ENCODE measurements around the gene GOLGA6L9.
"Not testable (repeated sequence)": the region's sequence is repeated elsewhere in the genome, so short reads cannot be mapped to it uniquely, and the experiment has no call there.

The GOLGA6L9 gene

DNA sequence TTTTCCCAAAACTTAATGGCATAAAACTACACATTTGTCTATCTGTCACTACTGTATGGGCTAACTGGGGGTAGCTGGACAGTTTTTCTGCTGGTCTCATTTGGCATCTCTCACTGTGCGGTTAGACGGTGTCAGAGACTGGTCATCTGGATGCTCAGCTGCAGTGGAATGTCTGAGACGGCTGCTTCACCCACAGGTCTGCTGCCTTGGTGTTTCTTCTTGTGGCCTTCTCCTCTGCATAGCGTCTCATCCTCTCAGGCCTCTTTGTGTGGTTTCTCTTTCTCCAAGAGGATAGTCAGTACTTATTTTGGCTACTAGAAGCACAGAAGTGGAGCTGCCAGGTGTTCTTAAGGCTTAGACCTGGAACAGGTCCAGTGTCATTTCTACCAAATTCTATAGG lies 35.9 kb upstream of the GOLGA6L9 start:
- TF ChIP-seq EZH2 (optimal IDR thresholded peaks at IDR 0.05; ENCODE audit: low read depth, low read length): no peak
- TF ChIP-seq EZH2phosphoT487 (IDR thresholded peaks at IDR 0.05; ENCODE audit: low read length): no peak
- TF ChIP-seq, protein P1, sequence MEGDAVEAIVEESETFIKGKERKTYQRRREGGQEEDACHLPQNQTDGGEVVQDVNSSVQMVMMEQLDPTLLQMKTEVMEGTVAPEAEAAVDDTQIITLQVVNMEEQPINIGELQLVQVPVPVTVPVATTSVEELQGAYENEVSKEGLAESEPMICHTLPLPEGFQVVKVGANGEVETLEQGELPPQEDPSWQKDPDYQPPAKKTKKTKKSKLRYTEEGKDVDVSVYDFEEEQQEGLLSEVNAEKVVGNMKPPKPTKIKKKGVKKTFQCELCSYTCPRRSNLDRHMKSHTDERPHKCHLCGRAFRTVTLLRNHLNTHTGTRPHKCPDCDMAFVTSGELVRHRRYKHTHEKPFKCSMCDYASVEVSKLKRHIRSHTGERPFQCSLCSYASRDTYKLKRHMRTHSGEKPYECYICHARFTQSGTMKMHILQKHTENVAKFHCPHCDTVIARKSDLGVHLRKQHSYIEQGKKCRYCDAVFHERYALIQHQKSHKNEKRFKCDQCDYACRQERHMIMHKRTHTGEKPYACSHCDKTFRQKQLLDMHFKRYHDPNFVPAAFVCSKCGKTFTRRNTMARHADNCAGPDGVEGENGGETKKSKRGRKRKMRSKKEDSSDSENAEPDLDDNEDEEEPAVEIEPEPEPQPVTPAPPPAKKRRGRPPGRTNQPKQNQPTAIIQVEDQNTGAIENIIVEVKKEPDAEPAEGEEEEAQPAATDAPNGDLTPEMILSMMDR (IDR thresholded peaks at IDR 0.05; ENCODE audit: low read length): no peak
- Histone ChIP-seq H3K4me2 (ENCODE audit: low read depth, low read length) (no peak overlapping the region), H4K20me1 (ENCODE audit: insufficient read depth, low read length) (no peaks in the 10 kb centered on the region), H3K9me2 (replicated peaks; ENCODE audit: insufficient read depth, low read length) (no peaks in the 10 kb centered on the region), H2AFZ (ENCODE audit: low read length) (no peak overlapping the region), H3K27ac (ENCODE audit: low read length) (no peak overlapping the region), H3F3A (ENCODE audit: insufficient read depth, low read length) (no peaks in the 10 kb centered on the region), H3K9me3 (replicated peaks; ENCODE audit: insufficient read depth, low read length) (no peaks in the 10 kb centered on the region), H3K36me3 (replicated peaks; ENCODE audit: insufficient read depth, low read length) (no peaks in the 10 kb centered on the region), H3K27me3 (replicated peaks; ENCODE audit: insufficient read depth, low read length) (no peaks in the 10 kb centered on the region), H3K79me2 (ENCODE audit: low read length) (no peaks in the 10 kb centered on the region), H3K4me1 (ENCODE audit: low read length) (no peaks in the 10 kb centered on the region), H3K4me3 (ENCODE audit: low read length) (no peak overlapping the region), H3K9ac (ENCODE audit: low read length) (no peak overlapping the region)
- DNase-seq: no peak

DNA sequence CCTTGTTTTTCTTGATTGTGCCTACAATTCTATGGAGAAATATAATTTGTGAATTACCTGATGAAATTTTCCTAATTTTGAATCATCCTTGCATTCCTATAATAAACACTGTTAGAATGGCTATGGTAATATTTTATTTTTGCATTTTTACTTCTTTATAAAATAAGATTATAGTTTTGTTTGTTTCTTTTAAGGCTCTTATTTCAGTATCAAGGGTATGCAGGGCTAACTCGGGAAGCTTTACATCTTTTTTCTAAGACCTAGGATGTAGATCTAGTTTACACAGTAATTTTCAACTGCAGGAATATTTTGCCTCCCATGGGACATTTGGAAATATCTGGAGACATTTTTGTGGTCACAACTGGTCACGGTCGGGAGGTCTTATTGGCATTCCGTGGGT lies 33.8 kb upstream of the GOLGA6L9 start:
- H3K36me3 ChIP-seq (replicated peaks; ENCODE audit: insufficient read depth, low read length); H3K27me3 ChIP-seq (replicated peaks; ENCODE audit: insufficient read depth, low read length); H3K9me2 ChIP-seq (replicated peaks; ENCODE audit: insufficient read depth, low read length); H4K20me1 ChIP-seq (ENCODE audit: insufficient read depth, low read length); H3K9ac ChIP-seq (ENCODE audit: low read length); H3K4me2 ChIP-seq (ENCODE audit: low read depth, low read length); DNase-seq; H3F3A ChIP-seq (ENCODE audit: insufficient read depth, low read length); H3K4me3 ChIP-seq (ENCODE audit: low read length); H3K4me1 ChIP-seq (ENCODE audit: low read length); H2AFZ ChIP-seq (ENCODE audit: low read length); H3K27ac ChIP-seq (ENCODE audit: low read length); H3K9me3 ChIP-seq (replicated peaks; ENCODE audit: insufficient read depth, low read length); H3K79me2 ChIP-seq (ENCODE audit: low read length): not testable (repeated sequence)

DNA sequence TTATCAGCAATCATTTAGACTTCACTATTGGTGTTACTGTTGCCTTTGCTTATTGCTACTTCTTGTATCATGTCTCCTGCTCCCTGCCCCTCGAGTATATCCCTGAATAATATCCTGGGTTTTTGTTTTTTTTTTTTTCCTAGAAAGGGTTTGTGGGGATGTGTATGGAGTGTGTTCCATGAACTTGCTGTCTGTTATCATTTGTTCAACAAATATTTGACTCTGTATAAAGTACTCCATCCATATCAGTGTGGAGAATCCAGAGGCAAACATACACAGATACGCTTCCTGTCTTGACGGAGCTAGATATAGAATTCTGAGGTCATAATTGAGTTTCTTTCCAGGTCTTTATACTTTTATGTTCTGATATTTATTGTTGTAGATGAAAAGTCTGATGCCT lies 31.8 kb upstream of the GOLGA6L9 start:
- no peak overlapping the region for H3K27ac ChIP-seq (ENCODE audit: low read length)
- no peak overlapping the region for H2AFZ ChIP-seq (ENCODE audit: low read length)
- H3K9me2 ChIP-seq (replicated peaks; ENCODE audit: insufficient read depth, low read length): no peaks in the 10 kb centered on the region
- no peaks in the 10 kb centered on the region for H3K4me1 ChIP-seq (ENCODE audit: low read length)
- H3K4me3 ChIP-seq (ENCODE audit: low read length): no peak overlapping the region
- no peaks in the 10 kb centered on the region for H3F3A ChIP-seq (ENCODE audit: insufficient read depth, low read length)
- TF ChIP-seq EZH2phosphoT487 (IDR thresholded peaks at IDR 0.05; ENCODE audit: low read length) (no peak), EZH2 (optimal IDR thresholded peaks at IDR 0.05; ENCODE audit: low read depth, low read length) (no peak)
- TF ChIP-seq, protein P1 (IDR thresholded peaks at IDR 0.05; ENCODE audit: low read length): no peak
- H3K27me3 ChIP-seq (replicated peaks; ENCODE audit: insufficient read depth, low read length): no peaks in the 10 kb centered on the region
- no peaks in the 10 kb centered on the region for H3K9me3 ChIP-seq (replicated peaks; ENCODE audit: insufficient read depth, low read length)
- H3K4me2 ChIP-seq (ENCODE audit: low read depth, low read length): no peak overlapping the region
- H3K36me3 ChIP-seq (replicated peaks; ENCODE audit: insufficient read depth, low read length): no peaks in the 10 kb centered on the region
- H3K79me2 ChIP-seq (ENCODE audit: low read length): no peaks in the 10 kb centered on the region
- H3K9ac ChIP-seq (ENCODE audit: low read length): no peak overlapping the region
- H4K20me1 ChIP-seq (ENCODE audit: insufficient read depth, low read length): no peaks in the 10 kb centered on the region
- DNase-seq: no peak

DNA sequence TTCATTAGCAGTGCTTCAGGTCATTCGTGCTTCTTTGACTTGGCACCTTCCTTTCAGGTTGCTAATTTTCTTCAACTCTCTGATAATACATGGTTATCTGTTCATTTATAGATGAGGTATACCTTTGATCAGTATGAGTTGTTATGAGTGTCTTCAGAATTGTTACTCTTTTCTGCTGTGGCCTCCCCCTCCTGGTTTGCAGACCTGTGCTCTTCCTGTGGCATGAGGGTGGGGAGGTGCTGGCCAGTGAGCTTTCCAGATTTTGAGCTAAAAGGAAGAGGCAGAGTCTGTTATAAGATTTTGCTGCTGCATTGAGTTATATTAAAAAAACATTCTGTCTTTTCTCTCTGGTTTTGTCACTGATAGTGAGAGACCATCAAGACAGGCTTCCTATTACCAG lies 30.8 kb upstream of the GOLGA6L9 start:
- no peak overlapping the region for H3K9ac ChIP-seq (ENCODE audit: low read length)
- no peaks in the 10 kb centered on the region for H3K36me3 ChIP-seq (replicated peaks; ENCODE audit: insufficient read depth, low read length)
- H3K4me1 ChIP-seq (ENCODE audit: low read length): no peaks in the 10 kb centered on the region
- H2AFZ ChIP-seq (ENCODE audit: low read length): no peak overlapping the region
- H3K79me2 ChIP-seq (ENCODE audit: low read length): no peaks in the 10 kb centered on the region
- H3K9me3 ChIP-seq (replicated peaks; ENCODE audit: insufficient read depth, low read length): no peaks in the 10 kb centered on the region
- H3K27ac ChIP-seq (ENCODE audit: low read length): no peak overlapping the region
- H3K4me2 ChIP-seq (ENCODE audit: low read depth, low read length): no peak overlapping the region
- TF ChIP-seq, protein P1 (IDR thresholded peaks at IDR 0.05; ENCODE audit: low read length): no peak
- TF ChIP-seq EZH2phosphoT487 (IDR thresholded peaks at IDR 0.05; ENCODE audit: low read length) (no peak), EZH2 (optimal IDR thresholded peaks at IDR 0.05; ENCODE audit: low read depth, low read length) (no peak)
- H3K4me3 ChIP-seq (ENCODE audit: low read length): no peak overlapping the region
- H3K27me3 ChIP-seq (replicated peaks; ENCODE audit: insufficient read depth, low read length): no peaks in the 10 kb centered on the region
- no peaks in the 10 kb centered on the region for H4K20me1 ChIP-seq (ENCODE audit: insufficient read depth, low read length)
- no peaks in the 10 kb centered on the region for H3K9me2 ChIP-seq (replicated peaks; ENCODE audit: insufficient read depth, low read length)
- no peaks in the 10 kb centered on the region for H3F3A ChIP-seq (ENCODE audit: insufficient read depth, low read length)
- DNase-seq: no peak

DNA sequence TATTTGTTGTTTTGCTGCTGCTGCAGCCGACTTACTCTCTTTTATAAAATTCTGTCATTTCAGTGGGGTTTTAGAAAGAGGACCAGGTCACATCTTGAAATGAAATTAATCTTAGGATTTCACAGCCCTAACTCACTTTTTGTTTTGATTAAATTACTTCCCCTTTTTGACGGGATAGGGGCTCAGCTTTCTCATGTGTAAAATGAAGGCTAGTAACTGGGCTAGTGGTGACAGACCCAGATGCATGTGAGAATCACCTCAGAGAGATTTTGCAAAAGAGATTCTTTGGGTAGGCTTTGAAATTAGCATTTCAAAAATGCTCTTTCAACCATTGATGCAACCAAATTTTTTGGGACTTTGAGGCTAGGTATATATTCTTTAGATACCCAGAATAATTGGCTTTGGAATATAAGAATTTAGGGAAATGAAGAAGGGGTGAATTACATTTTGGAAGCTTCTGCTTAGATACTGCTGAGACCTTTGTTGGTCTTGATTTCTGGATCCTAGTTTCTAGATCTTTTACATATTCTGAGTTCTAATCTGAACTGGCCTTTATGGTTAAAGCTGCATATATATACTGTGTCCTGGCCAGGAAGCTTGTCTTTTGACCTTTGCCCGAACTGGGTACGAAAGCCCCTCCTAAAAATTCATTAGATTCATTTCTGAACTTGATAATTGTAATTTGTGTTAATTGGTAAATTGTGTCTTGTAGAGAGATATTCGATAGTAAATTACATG lies 30.1 kb upstream of the GOLGA6L9 start:
- not testable (repeated sequence) for H3K4me2 ChIP-seq (ENCODE audit: low read depth, low read length); H3K36me3 ChIP-seq (replicated peaks; ENCODE audit: insufficient read depth, low read length); H3K27me3 ChIP-seq (replicated peaks; ENCODE audit: insufficient read depth, low read length); DNase-seq; H3K79me2 ChIP-seq (ENCODE audit: low read length); H3F3A ChIP-seq (ENCODE audit: insufficient read depth, low read length); H3K9me2 ChIP-seq (replicated peaks; ENCODE audit: insufficient read depth, low read length); H4K20me1 ChIP-seq (ENCODE audit: insufficient read depth, low read length); H3K4me3 ChIP-seq (ENCODE audit: low read length); H3K4me1 ChIP-seq (ENCODE audit: low read length); H2AFZ ChIP-seq (ENCODE audit: low read length); H3K27ac ChIP-seq (ENCODE audit: low read length); H3K9ac ChIP-seq (ENCODE audit: low read length); H3K9me3 ChIP-seq (replicated peaks; ENCODE audit: insufficient read depth, low read length)

Data from MM.1S (cell line).